Measurements from ENCODE around the gene RNF180.

DNA sequence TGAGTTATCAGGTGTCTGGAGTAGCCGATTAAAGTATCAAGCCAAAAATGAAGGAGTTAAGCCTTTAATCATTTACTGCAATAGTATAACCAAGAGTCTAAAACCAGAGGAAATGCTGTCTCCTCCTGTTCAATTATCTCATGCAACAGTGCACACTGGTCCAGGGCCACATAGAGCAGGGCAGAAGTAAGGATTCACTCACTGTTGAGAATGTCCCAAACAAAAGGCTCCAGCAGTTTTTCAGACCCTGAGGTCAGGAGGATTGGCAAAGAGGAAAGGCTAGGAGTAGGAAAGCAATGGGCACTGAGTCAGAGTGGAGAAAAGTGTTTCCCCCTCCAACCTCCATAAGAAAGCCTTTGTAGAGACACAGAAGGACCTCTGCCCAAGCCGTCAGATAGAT, 168.2 kb downstream of the RNF180 start:
- no peak for TF ChIP-seq POLR2A (IDR thresholded peaks at IDR 0.05)
- TF ChIP-seq, protein P1, sequence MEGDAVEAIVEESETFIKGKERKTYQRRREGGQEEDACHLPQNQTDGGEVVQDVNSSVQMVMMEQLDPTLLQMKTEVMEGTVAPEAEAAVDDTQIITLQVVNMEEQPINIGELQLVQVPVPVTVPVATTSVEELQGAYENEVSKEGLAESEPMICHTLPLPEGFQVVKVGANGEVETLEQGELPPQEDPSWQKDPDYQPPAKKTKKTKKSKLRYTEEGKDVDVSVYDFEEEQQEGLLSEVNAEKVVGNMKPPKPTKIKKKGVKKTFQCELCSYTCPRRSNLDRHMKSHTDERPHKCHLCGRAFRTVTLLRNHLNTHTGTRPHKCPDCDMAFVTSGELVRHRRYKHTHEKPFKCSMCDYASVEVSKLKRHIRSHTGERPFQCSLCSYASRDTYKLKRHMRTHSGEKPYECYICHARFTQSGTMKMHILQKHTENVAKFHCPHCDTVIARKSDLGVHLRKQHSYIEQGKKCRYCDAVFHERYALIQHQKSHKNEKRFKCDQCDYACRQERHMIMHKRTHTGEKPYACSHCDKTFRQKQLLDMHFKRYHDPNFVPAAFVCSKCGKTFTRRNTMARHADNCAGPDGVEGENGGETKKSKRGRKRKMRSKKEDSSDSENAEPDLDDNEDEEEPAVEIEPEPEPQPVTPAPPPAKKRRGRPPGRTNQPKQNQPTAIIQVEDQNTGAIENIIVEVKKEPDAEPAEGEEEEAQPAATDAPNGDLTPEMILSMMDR (IDR thresholded peaks at IDR 0.05) = no peak

Data from thyroid gland (tissue), 4 donors.